RWPE1 (cell line): ENCODE results near the gene SYT8.
"Not testable (repeated sequence)": the region's sequence is repeated elsewhere in the genome, so short reads cannot be mapped to it uniquely, and the experiment has no call there.

ENCODE experiments used
- CTCF ChIA-PET: fragments of 350-600 bp; sonication (Branson Sonifier 250); formaldehyde crosslinking; extraction: SDS; loops from one replicate; lab custom pipeline; 2021; lab: Yijun Ruan, JAX
- POLR2A ChIA-PET: fragments of 400-600 bp; formaldehyde crosslinking; extraction: SDS; loops from one replicate; lab custom pipeline; 2020; ENCODE audit warnings: antibody characterized with exemption; ENCODE audit not compliant: low non-redundant PET; lab: Yijun Ruan, JAX
- DNase-seq: peaks from one replicate; pipeline ENCODE4 v3.0.0; 2012; ENCODE audit warnings: low spot score
- H3K27ac ChIP-seq: fragments of 450-650 bp; 2 replicates; pipeline ENCODE4 v1.5.1; 2017
- TF ChIP-seq, protein P1 (sequence below): fragments of 450-650 bp; conservative IDR thresholded peaks from 2 replicates; pipeline ENCODE4 v1.5.1; 2017; ENCODE audit warnings: low read depth, mild to moderate bottlenecking

The SYT8 gene

DNA sequence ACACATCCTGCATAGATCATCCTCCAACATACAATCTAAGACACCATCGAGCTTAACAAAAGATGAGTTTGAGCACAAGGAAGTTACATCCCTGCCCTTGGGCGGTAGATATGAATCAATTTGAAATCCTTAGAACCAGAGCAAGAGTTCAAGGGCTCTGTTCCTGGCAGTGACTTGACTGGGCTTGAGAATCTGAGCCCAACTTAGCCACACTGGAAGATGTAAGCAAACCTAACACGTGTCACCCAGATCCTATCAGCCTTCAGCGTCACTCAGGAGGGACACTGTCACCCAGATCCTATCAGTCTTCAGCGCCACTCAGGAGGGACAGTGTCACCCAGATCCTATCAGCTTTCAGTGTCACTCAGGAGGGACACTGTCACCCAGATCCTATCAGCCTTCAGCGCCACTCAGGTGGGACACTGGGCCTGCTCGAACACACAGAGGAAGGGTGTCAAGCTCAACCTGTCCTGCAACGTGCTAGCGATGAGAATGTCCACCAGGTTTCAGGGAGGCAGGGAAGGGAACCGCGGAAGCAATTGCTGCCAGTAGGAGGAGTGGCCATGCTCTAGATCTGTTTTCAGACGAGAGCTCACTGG, 38.3 kb upstream of the SYT8 start:
- no peak overlapping the region for H3K27ac ChIP-seq
- DNase-seq: no peak
- POLR2A ChIA-PET: no interaction called here
- CTCF ChIA-PET: interaction anchor here (1.6 kb wide), 1 partner anchor 37 kb away, joined by 8 read pairs; no protein-coding TSS in a partner anchor
- TF ChIP-seq, protein P1, sequence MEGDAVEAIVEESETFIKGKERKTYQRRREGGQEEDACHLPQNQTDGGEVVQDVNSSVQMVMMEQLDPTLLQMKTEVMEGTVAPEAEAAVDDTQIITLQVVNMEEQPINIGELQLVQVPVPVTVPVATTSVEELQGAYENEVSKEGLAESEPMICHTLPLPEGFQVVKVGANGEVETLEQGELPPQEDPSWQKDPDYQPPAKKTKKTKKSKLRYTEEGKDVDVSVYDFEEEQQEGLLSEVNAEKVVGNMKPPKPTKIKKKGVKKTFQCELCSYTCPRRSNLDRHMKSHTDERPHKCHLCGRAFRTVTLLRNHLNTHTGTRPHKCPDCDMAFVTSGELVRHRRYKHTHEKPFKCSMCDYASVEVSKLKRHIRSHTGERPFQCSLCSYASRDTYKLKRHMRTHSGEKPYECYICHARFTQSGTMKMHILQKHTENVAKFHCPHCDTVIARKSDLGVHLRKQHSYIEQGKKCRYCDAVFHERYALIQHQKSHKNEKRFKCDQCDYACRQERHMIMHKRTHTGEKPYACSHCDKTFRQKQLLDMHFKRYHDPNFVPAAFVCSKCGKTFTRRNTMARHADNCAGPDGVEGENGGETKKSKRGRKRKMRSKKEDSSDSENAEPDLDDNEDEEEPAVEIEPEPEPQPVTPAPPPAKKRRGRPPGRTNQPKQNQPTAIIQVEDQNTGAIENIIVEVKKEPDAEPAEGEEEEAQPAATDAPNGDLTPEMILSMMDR: no peak

DNA sequence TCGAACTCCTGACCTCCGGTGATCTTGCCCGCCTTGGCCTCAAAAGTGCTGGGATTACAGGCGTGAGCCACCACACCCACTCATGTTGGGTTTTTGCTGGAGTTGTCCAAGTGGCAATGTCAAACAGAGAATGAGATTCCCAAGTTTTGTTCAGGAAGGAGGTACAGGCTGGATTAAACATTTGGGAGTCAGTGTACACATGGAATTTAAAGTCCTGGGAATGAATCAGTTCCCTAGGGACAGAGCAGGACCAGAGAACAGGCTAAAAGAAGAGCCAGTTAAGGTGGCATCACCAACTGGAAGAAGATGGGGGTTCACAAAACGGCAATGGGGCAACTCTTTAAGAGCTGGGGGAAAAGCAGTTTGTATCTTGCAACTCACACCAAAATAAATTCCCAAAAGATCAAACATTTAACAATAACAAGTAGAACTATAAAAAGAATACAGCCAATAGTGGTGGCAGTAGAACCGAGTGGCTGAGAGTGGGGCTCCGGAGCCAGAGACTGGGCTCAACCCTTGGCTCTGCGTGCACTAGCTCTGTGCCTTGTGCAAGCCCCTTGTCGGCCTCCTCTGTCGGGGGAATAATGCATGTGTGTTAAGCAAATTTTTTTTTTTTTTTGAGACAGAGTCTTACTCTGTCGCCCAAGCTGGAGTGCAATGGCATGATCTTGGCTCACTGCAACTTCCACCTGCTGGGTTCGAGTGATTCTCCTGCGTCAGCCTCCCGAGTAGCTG, 37.2 kb upstream of the SYT8 start:
- POLR2A ChIA-PET: no interaction called here

DNA sequence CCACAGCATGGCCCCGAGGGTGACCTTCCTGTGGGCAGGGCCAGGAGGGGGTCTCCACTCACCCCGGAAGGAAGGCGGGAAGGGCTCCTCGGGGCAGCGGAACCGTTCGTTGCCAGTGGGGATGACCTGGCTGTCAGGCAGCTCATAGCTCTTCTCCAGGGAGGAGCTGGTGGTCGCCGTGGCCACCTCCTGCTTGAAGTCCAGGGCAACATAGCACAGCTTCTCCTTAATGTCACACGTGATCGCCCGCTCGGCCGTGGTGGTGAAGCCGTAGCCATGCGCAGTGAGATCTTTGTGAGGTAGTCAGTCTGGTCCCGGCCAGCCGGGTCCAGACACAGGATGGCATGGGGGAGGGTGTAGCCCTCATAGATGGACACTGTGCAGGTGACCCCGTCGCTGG, 31.5 kb upstream of the SYT8 start:
- TF ChIP-seq, protein P1: no peak
- H3K27ac ChIP-seq: no peak overlapping the region
- CTCF ChIA-PET: interaction anchor here (1.1 kb wide), 1 partner anchor 26 kb away, joined by 4 read pairs; no protein-coding TSS in a partner anchor
- DNase-seq: no peak
- POLR2A ChIA-PET: no interaction called here

More for the DNA sequence above, 37.2 kb upstream of the SYT8 start:
- TF ChIP-seq, protein P1: no peak
- no peak overlapping the region for H3K27ac ChIP-seq
- no peak for DNase-seq
- CTCF ChIA-PET: interaction anchor here (0.8 to 1.6 kb wide), 2 partner anchors 30 to 36 kb away, joined by 3 to 8 read pairs; no protein-coding TSS in a partner anchor

DNA sequence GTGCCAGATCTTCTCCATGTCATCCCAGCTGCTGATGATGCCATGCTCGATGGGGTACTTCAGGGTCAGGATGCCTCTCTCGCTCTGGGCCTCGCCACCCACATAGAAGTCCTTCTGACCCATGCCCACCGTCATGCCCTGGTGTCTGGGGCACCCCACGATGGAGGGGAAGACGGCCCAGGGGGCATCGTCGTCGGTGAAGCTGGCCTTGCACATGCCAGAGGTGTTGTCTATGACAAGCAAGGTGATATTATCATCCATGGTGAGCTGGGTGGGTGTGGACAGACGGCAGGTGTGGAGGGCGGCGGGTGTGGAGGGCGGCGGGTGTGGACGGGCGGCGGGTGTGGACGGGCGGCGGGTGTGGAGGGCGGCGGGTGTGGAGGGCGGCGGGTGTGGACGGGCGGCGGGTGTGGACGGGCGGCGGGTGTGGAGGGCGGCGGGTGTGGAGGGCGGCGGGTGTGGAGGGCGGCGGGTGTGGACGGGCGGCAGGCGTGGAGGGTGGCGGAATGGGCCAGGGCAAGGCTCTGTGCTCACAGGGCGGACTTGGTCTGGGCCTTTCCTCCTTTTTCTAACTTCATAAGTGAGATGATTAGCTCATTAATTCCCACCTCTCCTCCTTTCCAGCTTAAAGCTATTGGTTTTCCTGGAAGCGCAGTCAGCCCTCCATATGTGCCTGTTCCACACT, 30.8 kb upstream of the SYT8 start:
- CTCF ChIA-PET, DNase-seq, H3K27ac ChIP-seq, POLR2A ChIA-PET: not testable (repeated sequence)

DNA sequence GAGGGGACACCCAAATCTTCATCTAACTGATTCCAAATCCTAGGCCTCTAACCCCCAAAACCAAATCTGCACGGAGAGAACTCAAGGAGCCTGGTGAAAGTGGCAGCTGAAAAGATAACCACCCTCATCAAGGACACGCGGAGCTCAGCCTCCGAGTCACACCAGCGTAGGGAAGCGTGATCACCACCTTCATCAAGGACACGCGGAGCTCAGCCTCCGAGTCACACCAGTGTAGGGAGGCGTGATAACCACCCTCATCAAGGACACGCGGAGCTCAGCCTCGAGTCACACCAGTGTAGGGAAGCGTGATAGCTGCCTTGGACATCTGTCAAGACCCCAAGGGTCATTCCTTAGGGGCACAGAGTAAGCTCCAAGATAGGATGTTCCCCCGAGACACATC, 29.3 kb upstream of the SYT8 start:
- POLR2A ChIA-PET: no interaction called here
- CTCF ChIA-PET: no interaction called here
- no peak for DNase-seq
- TF ChIP-seq, protein P1: no peak
- no peak overlapping the region for H3K27ac ChIP-seq

DNA sequence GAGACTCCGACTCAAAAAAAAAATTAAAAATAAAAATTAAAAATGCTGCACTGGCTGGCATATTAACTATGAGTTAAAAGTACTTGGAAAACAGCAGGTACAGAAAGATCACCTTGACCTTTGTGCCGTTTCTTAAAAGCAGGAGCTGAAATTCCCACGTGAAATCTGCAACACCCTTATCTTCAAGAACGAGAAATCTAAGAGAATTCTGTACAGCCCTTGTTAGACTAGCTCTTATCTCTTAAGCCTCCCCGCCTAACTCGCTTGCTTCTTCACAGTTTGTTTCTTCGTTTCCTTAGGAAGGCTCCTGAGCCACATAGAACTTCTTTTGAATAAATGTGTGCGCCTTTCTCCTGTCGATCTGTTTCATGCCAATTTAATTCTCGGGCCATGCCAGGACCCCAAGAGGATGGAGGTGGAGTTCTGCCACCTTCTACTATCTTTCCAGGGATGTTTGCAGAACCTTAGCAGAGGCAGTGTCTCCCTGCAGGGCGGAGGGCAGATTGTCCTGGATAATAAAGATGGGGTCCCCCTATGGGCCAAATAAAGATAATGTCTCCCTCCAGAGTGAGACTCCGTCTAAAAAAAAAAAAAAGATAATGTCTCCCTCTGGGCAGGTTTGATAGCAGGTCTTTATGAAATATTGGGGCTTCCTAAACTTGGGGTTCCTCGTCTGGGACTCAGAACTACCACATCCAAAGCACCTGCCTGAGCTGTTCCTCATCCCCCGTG, 27.4 kb upstream of the SYT8 start:
- CTCF ChIA-PET: interaction anchor here (0.6 to 0.9 kb wide), 4 partner anchors 9 to 1091 kb away, joined by 3 to 4 read pairs (median 3); no protein-coding TSS in a partner anchor
- POLR2A ChIA-PET: no interaction called here

More for the DNA sequence above, 27.4 kb upstream of the SYT8 start:
- no peak overlapping the region for H3K27ac ChIP-seq
- TF ChIP-seq, protein P1: no peak
- no peak for DNase-seq
